Measurements from ENCODE around the gene GZF1.

Gene GZF1

DNA sequence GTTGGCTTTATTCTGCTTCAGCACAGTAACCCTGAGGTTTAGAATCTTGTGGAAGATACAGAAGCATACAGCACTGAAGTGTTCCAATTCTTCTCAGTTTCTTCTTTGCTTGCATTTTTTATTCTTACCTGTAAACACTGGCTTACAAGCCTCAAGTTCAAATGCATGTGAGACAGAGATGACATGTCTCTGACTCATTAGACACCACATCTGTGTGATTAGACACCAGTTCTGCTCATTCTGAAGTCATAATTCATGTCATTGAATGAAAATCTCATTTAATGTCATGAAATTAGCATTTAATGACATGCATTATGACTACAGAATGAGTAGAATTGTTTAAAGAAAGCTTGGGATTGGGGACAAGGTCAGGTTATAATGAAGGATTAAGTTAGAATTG is 5.8 kb downstream of the GZF1 start:
- peak overlapping the region; percentile 46 for H3K27ac ChIP-seq
- DNase-seq (ENCODE audit: low read depth, low spot score) = peak; percentile 29

DNA sequence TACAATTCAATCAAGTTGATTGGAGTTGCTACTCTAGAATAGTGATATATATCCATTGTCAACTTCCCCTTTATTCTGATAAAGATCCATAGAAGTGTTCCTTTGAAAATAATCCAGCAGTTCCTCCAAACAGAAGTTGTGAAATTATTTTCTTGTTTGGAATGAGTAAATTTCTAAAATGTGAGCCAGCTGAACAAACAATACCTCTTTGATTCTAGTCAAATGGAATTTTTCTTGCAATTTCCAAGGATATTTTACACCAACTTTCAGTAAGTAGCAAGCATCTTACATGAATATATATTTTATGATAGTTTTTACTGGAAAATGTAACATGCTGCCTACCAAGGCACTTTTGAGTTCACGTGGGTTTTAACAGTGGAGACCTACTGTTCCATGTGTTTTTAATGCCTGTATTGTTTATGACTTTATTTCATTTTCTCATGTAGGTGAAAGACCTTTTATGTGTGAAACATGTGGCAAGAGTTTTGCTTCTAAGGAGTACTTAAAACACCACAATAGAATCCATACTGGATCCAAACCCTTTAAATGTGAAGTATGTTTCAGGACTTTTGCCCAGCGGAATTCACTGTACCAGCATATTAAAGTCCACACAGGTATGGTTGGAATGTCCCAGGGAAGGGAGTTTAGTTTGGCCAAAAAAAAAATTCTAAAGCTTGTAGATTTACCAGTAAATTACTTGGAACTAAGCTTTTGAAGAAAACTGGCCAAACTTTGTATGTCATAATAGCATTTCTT is 6.5 kb downstream of the GZF1 start:
- DNase-seq (ENCODE audit: low read depth, low spot score) = no peak
- peak overlapping the region; percentile 46 for H3K27ac ChIP-seq

DNA sequence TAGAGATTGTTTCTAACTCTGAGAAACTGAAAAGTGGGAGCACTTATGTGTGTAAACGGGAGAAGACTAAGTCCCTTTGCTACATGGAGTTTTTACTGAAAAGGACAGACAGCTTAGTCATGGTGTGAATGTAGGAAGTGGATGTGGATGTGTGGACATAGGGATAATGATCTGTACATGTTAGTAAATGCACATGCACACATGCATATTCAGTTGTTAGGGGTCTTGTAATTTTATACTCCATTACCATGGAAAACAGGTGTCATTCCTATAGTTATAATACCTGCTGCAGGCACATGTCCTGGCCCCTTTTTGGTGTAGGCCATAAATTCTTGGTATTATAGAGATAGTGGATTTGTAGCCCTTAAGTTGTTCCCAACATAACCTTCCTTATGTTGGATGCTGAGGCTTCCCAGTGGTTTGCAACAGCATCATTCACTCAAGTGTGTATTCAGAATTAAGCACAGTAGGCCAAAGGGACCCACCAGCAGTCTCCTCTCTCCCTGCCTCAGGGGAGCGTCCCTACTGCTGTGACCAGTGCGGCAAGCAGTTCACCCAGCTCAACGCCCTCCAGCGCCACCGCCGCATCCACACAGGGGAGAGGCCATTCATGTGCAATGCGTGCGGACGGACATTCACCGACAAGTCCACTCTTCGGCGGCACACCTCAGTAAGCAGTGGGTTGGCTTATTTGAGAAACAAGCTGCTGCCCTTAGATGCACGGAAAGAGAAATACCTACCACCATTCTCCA is 7.3 kb downstream of the GZF1 start:
- no peak for DNase-seq (ENCODE audit: low read depth, low spot score)
- peak overlapping the region; percentile 46 for H3K27ac ChIP-seq

DNA sequence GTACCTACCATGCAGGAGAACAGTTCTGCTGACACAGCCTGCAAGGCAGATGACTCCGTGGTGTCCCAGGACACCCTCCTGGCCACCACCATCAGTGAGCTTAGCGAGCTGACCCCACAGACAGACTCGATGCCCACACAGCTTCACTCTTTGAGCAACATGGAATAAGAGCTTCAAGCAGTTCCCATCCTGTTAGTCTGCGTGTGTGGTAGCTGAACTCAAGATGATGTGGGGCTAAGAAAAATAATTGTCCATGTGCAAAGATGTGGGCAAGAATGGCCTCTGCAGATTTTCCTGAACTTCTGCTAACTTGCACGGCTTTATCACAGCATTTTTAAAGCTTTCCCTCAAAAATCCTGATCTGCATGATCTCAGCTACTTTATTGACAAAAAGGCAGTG is 8.3 kb downstream of the GZF1 start:
- no peak for DNase-seq (ENCODE audit: low read depth, low spot score)
- H3K27ac ChIP-seq = no peak overlapping the region

DNA sequence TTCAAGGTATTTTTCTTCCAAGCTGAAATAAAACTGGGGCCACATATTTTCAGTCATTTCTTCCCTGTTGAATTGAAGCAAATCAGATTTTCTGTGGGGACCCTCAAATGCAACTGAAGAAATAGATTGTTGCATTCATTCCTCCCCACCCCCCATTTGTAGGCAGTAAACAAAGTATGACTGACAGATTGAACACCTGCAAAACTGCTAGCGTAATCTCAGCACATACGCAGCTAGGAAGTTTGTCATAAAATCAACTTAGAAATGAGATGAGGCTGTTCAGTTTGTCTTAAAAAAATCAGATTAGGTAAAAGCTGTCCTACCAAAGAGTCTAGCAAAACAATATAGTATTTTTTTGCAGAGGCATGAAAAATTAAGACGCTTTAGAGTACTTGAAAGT is 8.9 kb downstream of the GZF1 start:
- H3K27ac ChIP-seq = no peak overlapping the region
- DNase-seq (ENCODE audit: low read depth, low spot score) = no peak

DNA sequence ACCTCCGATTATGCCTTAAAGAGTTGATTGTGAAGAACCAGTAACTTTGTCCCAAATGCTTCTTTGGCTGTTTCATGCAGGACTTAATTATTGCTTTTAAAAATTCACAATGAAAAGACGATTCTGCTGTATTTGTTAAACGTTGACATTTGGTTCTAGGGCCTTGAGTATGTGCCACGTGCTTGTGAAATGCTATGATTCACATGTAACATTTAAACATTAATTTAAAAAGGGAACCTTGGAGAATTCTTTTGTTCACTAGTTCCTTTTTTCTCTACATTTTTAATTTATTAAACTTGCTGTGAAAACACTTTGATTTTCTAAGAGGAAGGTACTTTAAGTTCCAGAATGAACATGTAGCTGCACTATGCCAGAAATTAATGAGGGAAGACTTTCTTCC is 9.5 kb downstream of the GZF1 start:
- DNase-seq (ENCODE audit: low read depth, low spot score) = no peak
- no peak overlapping the region for H3K27ac ChIP-seq

DNA sequence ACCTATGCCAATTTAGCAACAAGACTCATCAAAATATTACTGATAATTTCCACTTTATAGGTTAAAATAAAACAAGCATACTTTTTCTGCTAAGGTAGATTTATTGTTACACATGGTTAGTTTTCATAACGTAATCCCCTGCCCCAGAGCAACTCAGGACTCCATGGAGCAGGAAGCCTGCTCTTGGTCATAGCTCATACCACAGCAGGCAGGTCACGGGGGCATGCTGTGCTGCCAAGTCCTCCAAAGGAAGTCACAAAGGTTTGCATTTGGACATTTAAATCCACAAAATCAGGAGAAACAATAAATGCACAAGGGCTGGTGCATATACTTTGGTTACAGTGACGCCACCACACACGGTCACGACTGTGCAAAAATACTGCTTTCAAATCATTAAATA is 12.5 kb downstream of the GZF1 start:
- no peak for DNase-seq (ENCODE audit: low read depth, low spot score)
- no peak overlapping the region for H3K27ac ChIP-seq

DNA sequence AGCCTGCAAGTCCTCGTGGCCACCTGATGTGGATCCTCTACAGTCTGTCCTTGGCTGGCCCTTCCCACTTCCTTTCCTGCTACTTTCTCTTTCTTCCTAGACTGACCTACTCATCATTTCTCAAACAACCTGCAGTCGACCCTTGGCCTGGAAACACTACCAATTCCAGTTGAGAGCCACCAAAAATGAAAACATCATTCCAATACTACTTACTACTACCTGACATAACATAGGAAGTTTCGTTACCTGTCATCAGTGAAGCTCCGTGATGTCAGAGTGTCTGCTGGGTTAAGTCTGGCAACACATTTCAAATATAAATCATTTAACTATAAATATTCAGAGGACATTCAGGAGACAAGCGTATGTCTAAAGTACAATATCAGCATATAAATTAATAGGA is 13.8 kb downstream of the GZF1 start:
- no peak overlapping the region for H3K27ac ChIP-seq
- no peak for DNase-seq (ENCODE audit: low read depth, low spot score)

DNA sequence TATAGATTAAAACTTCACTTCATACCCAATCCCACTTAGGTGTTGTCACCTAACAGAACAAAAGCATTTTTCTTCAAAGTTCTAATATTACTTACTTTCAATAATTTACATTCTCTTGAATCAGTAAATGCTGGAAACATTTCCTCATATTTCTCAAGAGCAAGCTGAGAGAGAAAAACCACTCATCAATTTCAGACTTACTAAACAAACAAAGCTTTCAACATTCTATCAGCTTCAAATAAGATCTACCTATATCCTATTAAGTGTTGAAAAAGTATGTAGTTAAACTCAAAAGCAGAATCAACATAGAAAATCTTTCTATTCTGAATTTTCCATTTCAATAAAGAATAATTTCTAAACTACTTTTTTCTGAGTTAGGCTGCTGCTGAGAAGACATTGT is 17.8 kb downstream of the GZF1 start:
- H3K27ac ChIP-seq = no peak overlapping the region
- no peak for DNase-seq (ENCODE audit: low read depth, low spot score)

DNA sequence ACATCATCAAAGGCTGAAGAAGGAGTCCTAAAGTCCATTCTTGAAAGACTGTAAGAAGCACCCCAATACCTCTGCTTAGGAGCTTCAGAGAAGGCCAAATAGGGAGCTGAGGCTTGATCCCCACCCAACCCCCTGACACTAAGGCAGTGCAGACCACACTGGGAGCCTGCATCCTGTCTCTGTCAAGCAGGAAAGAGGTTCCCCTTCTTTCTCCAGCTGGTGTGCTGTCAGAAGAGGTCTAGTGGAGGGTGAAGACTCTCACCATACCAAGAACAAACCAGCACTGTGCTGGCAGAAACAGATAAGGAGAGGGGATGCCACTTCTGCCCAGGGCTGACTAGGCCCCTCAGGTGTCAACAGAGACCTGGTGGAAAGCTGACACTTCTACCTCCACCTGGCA is 19.9 kb downstream of the GZF1 start:
- H3K27ac ChIP-seq = no peak overlapping the region
- no peak for DNase-seq (ENCODE audit: low read depth, low spot score)

DNA sequence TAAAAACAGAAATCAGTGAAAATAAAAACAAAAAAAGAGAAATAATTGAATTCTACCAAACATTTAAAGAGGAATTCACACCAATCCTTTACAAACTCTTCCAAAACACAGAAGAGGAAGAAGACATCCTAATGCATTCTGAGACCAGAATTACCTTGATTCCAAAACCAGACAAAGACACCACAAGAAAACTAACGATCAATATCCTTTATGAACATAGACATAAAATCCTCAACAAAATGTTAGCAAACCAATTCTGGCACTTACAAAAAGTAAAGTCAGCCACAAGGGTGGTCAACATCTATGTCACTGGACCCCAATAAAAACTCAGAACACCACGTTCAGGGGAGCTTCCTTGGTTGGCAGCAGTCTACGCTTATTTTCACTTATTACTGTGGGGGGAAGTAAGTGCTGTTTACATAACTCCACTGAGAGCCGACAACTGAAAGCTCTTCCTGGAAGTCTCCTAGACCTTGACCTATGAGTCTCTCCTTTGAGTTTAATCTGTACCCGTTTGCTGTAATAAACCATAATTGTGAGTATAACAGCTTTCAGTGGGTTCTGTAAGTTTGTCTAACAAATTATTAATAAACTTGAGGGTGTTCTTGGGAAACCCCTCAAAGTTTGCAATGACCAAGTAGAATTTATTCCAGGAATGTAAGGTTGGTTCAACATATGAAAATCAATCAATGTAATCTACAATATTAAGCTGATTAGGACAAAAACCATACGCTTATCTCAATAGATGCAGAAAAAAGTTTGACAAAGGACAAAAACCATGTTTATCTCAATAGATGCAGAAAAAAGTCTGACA is 24.5 kb downstream of the GZF1 start:
- H3K27ac ChIP-seq = no peak overlapping the region
- no peak for DNase-seq (ENCODE audit: low read depth, low spot score)

DNA sequence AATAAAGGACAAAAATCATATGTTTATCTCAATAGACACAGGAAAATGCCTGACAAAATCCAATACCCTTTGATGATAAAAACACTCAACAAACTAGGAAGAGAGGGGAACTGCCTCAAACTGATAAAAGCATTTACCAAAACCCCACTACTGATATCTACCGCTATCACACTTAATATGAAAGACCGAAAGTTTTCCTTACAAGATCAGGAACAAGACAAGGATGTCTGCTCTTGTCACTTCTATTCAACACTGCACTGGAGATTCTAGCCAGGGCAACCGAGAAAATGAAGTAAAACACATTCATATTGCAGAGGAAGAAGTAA is 25.1 kb downstream of the GZF1 start:
- no peak for DNase-seq (ENCODE audit: low read depth, low spot score)

DNA sequence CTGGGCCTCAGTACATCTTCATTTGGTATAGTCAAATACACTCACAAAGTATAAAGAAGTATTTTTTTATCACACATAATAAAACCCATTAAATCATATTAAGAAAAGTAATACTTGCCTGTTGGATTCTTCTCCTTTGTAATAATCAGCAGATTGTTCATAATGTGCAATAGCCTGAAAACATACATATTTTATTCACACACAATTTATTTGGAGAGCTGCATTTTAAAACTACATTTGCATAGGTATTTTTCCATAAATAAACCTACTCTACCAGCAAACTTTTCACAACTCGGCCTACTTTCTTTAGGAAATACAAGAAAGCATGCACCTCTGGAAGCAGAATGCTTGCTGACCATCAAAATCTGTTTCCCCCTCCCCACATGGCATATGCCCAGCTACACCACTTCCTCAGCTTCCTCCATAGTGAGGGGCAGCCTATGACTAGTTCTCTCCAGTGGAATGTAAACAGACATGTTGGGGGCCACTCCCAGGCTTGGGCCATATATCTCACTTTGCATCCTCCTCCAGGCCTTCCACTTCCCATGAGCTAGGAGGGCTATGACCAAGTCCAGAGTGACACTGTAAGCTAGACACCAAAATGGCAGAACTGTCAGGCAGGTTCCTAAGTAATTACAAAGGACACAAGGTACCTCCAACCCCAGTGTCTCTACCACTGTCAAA is 28.3 kb downstream of the GZF1 start:
- H3K27ac ChIP-seq = no peak overlapping the region
- DNase-seq (ENCODE audit: low read depth, low spot score) = no peak

More for the DNA sequence above, 25.1 kb downstream of the GZF1 start:
- no peak overlapping the region for H3K27ac ChIP-seq

DNA sequence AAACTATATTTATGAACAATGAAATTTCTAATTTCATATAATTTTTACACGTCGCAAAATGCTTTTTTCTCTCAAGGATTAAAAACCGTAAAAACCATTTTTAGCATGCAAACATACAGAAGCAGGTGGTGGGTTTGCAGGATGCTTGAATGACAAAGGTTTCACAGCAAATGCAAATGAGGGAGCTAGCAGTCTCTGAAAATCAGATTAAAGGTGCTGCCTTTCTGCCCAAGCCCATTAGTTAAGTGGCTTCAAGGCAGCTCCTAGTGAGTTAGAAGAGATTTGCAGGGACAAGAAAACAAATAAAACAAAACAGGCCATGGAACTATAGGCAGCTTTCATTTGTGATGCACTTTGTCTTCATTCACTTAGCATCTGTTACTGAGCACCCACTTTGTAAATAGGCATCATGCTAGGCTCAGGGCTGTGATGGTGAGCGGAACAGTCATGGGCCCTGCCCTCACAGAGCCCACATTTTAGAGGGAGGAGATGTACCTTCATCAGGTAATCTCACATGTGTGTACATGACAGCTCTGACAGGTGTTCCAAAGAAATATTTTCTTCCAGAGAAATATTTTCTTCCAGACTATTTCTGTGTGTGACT is 29.8 kb downstream of the GZF1 start:
- H3K27ac ChIP-seq = no peak overlapping the region
- DNase-seq (ENCODE audit: low read depth, low spot score) = no peak

DNA sequence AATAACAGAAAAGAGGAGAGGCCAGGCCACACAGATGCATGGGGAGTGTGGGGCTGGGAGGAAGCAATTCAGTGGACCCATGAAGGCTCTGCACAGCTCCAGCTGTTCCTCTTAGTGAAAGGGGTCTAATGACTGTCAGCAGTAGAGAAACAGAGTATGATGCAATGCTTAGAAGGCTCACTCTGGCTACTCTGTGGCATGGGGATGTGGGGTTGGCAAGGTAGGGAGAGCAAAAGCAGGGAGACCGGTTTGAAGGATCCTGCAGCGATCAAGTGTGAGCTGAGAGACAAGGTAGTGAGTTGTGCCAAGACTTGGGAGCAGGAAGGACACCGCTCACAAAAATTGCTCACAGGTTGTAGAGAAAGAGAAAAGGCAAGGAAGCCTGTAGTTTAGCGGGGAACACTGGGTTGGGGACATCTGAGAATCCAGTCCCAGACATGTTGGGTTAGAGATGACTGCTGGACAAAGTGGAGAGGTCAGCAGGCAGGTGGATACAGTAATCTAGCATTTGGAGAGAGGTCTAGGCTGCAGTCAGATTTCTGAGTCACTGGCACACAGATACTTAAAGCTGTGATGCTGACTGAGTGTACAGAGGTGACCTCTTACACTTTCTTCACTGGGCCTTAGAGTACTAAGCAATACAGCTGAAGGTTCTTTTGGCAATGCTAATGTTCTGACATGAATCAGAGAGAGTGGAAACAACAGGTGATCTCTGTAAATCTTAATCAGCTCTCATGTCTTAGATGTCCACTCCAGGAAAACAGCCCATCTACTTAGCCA is 32.2 kb downstream of the GZF1 start:
- no peak overlapping the region for H3K27ac ChIP-seq
- DNase-seq (ENCODE audit: low read depth, low spot score) = no peak

DNA sequence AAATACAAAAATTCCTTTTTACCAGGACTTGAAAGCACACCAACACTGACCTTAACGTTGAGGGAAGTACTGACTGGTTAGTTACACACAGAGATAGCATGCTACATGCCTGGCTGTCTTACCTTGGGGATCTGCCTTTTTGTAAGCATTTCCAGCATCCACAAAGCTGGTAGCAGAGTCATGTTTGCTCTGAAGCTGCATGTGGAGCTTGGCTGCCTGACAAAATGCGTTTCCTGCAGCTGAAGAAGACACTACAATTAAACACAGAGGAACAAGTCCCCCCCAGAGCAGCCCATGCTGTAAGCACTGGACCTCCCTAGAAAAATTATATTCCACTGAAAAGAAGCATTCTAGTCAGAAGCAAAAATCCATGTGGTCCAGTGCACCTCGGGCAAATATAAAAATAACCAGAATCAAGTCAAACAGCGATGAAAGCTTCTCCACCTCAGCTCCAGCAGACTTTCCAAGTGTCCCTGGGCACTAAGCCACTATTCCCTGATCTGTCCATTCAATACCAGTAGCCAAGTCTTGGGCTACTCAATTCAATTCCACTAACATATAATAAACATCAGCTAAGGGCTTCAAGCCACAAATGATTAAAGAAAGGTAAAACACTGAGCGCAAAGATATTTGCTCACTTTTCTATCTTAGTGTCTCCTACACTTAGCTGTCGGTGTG is 35.1 kb downstream of the GZF1 start:
- no peak overlapping the region for H3K27ac ChIP-seq
- DNase-seq (ENCODE audit: low read depth, low spot score) = no peak

DNA sequence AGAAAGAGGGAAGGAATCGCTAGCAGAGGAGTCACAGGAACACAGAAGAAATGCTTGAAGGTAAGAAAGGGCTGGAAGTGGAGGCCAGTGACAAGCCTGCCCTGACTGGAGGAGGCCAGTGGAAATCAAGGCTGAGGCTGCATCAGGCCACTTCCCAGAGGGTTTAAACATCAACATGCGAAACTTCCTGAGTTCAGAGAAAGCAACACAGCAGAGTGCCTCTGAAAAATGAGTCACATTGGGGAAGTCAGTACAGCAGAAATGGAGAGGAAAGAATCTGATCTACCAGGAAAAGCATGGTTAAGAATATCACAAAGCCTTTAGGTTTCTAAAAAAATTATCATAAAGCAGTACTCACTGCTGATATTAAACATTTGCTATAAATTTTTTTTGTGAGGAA is 36.0 kb downstream of the GZF1 start:
- DNase-seq (ENCODE audit: low read depth, low spot score) = no peak
- H3K27ac ChIP-seq = no peak overlapping the region

DNA sequence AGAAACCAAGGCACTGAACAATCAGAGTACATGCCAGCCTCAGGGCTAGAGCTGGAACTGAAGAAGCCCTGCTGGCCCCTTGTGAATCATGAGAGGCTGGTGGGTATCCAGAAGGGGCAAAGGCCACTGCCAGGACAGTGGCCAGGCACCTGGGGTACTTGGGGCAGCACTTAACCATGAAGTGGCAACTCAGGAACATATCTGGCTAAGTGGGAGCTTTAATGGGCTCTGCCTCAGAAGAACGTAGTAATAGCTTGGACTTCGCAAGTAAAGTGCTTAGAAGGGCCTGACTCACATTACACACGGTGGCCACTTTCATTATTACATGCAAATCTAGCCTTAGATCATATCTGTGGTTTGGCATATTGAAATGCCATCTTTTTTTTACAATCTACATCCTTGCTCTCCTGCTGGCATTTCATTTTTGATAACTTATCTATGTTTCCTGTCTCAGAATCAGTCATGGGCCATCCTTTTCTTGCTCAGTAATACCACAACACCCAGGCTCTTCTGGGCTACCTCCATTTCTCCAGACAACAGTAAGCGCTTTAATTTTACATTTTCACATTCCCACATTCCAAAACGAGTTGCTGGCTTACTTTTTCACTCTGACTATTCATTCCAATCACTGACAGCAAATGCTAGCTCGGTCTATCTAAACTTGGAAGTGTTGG is 37.7 kb downstream of the GZF1 start:
- no peak overlapping the region for H3K27ac ChIP-seq
- DNase-seq (ENCODE audit: low read depth, low spot score) = no peak
